ENCODE results near the gene SYCE1. TPM values are rescaled to one million over a fixed set of nuclear protein-coding genes. Genes with fewer than 3 reads are reported as not detected.
"Not testable (repeated sequence)": the region's sequence is repeated elsewhere in the genome, so short reads cannot be mapped to it uniquely, and the experiment has no call there.

Gene SYCE1
- total RNA-seq, 1 donor from 2014 or later, result not detected

- intact Hi-C loops (cut with DNase I), result no loop called here
- peaks cover 20% of the 10 kb centered on the region for H3K27me3 ChIP-seq
- no peaks in the 10 kb centered on the region for H3K36me3 ChIP-seq
- H3K4me1 ChIP-seq, result peaks cover 16% of the 10 kb centered on the region
- TF ChIP-seq CTCF (IDR thresholded peaks at IDR 0.05) (no peak), POLR2AphosphoS5 (IDR thresholded peaks at IDR 0.05; ENCODE audit: insufficient read depth in 1 of 2, low read depth in 1 of 2) (no peak), POLR2A (IDR thresholded peaks at IDR 0.05) (no peak)
- no peak within 1 kb of the TSS for H3K27ac ChIP-seq
- no peaks in the 10 kb centered on the region for H3K9me3 ChIP-seq
- H3K4me3 ChIP-seq, result peak within 1 kb of the TSS in 1 of 2 donors; percentile 13
- DNase-seq (ENCODE audit: extremely low spot score in 2 of 2), result no peak
These were observed 38.3 kb downstream of the SYCE1 start, which contains the start of gene CYP2E1 for GRCh38 chr10:133526957-133527588. Gene CYP2E1, plus strand, starts transcription at chr10:133527363. Its CDS starts 33 bp downstream, at chr10:133527396.

GRCh38 chr10:133525444-133525843 lies 39.9 kb downstream of the SYCE1 start:
- no peaks in the 10 kb centered on the region for H3K36me3 ChIP-seq
- peaks cover 17% of the 10 kb centered on the region for H3K4me1 ChIP-seq
- intact Hi-C loops (cut with DNase I), result no loop called here
- H3K27ac ChIP-seq, result no peak overlapping the region
- DNase-seq (ENCODE audit: extremely low spot score in 2 of 2), result no peak
- peaks cover 20% of the 10 kb centered on the region for H3K27me3 ChIP-seq
- no peaks in the 10 kb centered on the region for H3K9me3 ChIP-seq
- H3K4me3 ChIP-seq, result no peak overlapping the region
- TF ChIP-seq POLR2AphosphoS5 (IDR thresholded peaks at IDR 0.05; ENCODE audit: insufficient read depth in 1 of 2, low read depth in 1 of 2), result no peak
- TF ChIP-seq CTCF (IDR thresholded peaks at IDR 0.05), result no peak
- no peak for TF ChIP-seq POLR2A (IDR thresholded peaks at IDR 0.05)

GRCh38 chr10:133523631-133524203 lies 41.7 kb downstream of the SYCE1 start:
- Histone ChIP-seq H3K36me3 (no peaks in the 10 kb centered on the region), H3K27ac (no peak overlapping the region), H3K9me3 (no peaks in the 10 kb centered on the region), H3K4me1 (peaks cover 19% of the 10 kb centered on the region), H3K4me3 (no peak overlapping the region), H3K27me3 (peaks cover 16% of the 10 kb centered on the region)
- DNase-seq (ENCODE audit: extremely low spot score in 2 of 2), result no peak
- intact Hi-C loops (cut with DNase I), result no loop called here
- TF ChIP-seq POLR2A (IDR thresholded peaks at IDR 0.05) (no peak), POLR2AphosphoS5 (IDR thresholded peaks at IDR 0.05; ENCODE audit: insufficient read depth in 1 of 2, low read depth in 1 of 2) (no peak), CTCF (IDR thresholded peaks at IDR 0.05) (no peak)

GRCh38 chr10:133520193-133520738 lies 45.1 kb downstream of the SYCE1 start:
- Histone ChIP-seq H3K9me3 (no peaks in the 10 kb centered on the region), H3K27me3 (no peaks in the 10 kb centered on the region), H3K4me3 (peak overlapping the region; percentile 32), H3K36me3 (no peaks in the 10 kb centered on the region), H3K27ac (no peak overlapping the region), H3K4me1 (peaks cover 8% of the 10 kb centered on the region)
- intact Hi-C loops (cut with DNase I), result no loop called here
- no peak for TF ChIP-seq POLR2AphosphoS5 (IDR thresholded peaks at IDR 0.05; ENCODE audit: insufficient read depth in 1 of 2, low read depth in 1 of 2)
- TF ChIP-seq POLR2A (IDR thresholded peaks at IDR 0.05), result no peak
- TF ChIP-seq CTCF (IDR thresholded peaks at IDR 0.05), result peak; percentile 30 to 83 (median 42)
- no peak for DNase-seq (ENCODE audit: extremely low spot score in 2 of 2)

GRCh38 chr10:133518517-133518916 lies 46.9 kb downstream of the SYCE1 start:
- H3K27ac ChIP-seq; H3K27me3 ChIP-seq; DNase-seq (ENCODE audit: extremely low spot score in 2 of 2); intact Hi-C loops (cut with DNase I); H3K4me3 ChIP-seq; H3K36me3 ChIP-seq; H3K4me1 ChIP-seq; H3K9me3 ChIP-seq: not testable (repeated sequence)

Data from vagina (tissue), 2 donors.